GM18520 (cell line): ENCODE data around the gene SSH2.
A peak's percentile ranks its signal among the peaks of the same experiment; 100 is the strongest.

Experiments
- ATAC-seq: cut with Tn5 transposase; IDR thresholded peaks from one replicate; pipeline ENCODE4 v1.9.1; 2021; ENCODE audit not compliant: unreplicated experiment

The SSH2 gene

GRCh38 chr17:29778956-29779811 is 150.8 kb downstream of the SSH2 start:
- no peak for ATAC-seq

- ATAC-seq = no peak
Observed at GRCh38 chr17:29777663-29778062, 152.4 kb downstream of the SSH2 start.

- ATAC-seq = no peak
Observed at GRCh38 chr17:29776026-29776425, 154.0 kb downstream of the SSH2 start.

- ATAC-seq = no peak
Observed at GRCh38 chr17:29772981-29773380, 157.0 kb downstream of the SSH2 start.

- no peak for ATAC-seq
Observed at GRCh38 chr17:29771546-29771945, 158.5 kb downstream of the SSH2 start.

GRCh38 chr17:29769225-29769624 is 160.8 kb downstream of the SSH2 start:
- no peak for ATAC-seq

GRCh38 chr17:29766796-29767327 is 163.2 kb downstream of the SSH2 start:
- no peak for ATAC-seq

- no peak for ATAC-seq
Observed at GRCh38 chr17:29764748-29765147, 165.3 kb downstream of the SSH2 start.

GRCh38 chr17:29764217-29764616 is 165.8 kb downstream of the SSH2 start:
- ATAC-seq = no peak

- ATAC-seq = no peak
Observed at GRCh38 chr17:29763273-29763672, 166.8 kb downstream of the SSH2 start.

- ATAC-seq = peak; percentile 65
Observed at GRCh38 chr17:29761040-29761761, 168.8 kb downstream of the SSH2 start.

GRCh38 chr17:29760279-29761039 is 169.6 kb downstream of the SSH2 start:
- peak; percentile 34 for ATAC-seq

- ATAC-seq = no peak
Observed at GRCh38 chr17:29758255-29758654, 171.8 kb downstream of the SSH2 start.

GRCh38 chr17:29757788-29758187 is 172.2 kb downstream of the SSH2 start:
- ATAC-seq = no peak

- no peak for ATAC-seq
Observed at GRCh38 chr17:29753845-29754439, 176.1 kb downstream of the SSH2 start.

GRCh38 chr17:29749045-29749825 is 180.8 kb downstream of the SSH2 start:
- no peak for ATAC-seq

GRCh38 chr17:29748400-29748799 is 181.6 kb downstream of the SSH2 start:
- no peak for ATAC-seq

GRCh38 chr17:29747660-29748059 is 182.4 kb downstream of the SSH2 start:
- ATAC-seq = no peak

GRCh38 chr17:29746669-29747068 is 183.4 kb downstream of the SSH2 start:
- ATAC-seq = no peak

- no peak for ATAC-seq
Observed at GRCh38 chr17:29744121-29744520, 185.9 kb downstream of the SSH2 start.
